GM11168 (cell line): ENCODE data around the gene TBXA2R.
"Not testable (repeated sequence)": the region's sequence is repeated elsewhere in the genome, so short reads cannot be mapped to it uniquely, and the experiment has no call there.

Experiments used
- in situ Hi-C: fragments of 300-500 bp; cut with MboI; formaldehyde crosslinking; loops from one replicate; pipeline ENCODE4 v1.12.0; 2022; ENCODE audit warnings: low sequenced_read_pairs; ENCODE audit not compliant: unreplicated experiment

TBXA2R gene

DNA sequence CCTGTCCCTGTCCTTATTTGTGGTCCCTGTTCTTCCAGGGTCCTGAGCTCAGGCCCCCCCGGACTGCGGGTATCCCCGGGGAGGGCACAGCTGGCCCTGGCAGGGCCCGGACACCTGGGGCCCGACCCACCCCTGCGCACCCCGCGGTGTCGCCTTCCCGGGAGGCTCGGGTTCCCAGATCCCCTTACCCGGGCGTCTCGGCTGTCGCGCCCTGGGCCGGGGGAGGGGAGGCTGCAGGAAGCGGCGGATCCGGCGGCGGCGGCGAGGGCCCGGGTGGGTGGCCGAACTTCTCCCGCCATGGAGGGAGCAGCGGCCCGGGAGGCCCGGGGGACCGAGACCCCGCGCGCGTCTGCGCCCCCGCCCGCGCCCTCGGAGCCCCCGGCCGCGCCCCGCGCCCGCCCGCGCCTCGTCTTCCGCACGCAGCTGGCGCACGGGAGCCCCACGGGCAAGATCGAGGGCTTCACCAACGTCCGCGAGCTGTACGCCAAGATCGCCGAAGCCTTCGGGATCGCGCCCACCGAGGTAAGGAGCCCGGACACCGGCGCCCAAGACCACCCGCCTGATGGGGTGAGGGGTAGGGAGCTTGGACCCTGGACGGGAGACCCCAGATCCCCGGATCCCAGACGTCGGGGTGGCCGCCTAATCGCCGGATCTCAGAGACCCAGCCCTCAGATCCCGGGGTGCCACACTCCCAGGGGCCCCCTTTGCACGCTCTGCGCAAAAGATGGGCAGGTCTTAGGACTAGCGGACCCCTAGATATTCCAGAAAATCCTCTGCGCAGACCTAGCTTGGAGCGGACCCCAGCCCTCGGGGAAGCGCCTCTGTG, 21.2 kb downstream of the TBXA2R start, which contains the start of gene GIPC3:
Gene GIPC3, plus strand, starts transcription at position 178 of the 826 bp plus-strand sequence. Its CDS starts 120 bp downstream, at position 298.
- in situ Hi-C loops = no loop called here

DNA sequence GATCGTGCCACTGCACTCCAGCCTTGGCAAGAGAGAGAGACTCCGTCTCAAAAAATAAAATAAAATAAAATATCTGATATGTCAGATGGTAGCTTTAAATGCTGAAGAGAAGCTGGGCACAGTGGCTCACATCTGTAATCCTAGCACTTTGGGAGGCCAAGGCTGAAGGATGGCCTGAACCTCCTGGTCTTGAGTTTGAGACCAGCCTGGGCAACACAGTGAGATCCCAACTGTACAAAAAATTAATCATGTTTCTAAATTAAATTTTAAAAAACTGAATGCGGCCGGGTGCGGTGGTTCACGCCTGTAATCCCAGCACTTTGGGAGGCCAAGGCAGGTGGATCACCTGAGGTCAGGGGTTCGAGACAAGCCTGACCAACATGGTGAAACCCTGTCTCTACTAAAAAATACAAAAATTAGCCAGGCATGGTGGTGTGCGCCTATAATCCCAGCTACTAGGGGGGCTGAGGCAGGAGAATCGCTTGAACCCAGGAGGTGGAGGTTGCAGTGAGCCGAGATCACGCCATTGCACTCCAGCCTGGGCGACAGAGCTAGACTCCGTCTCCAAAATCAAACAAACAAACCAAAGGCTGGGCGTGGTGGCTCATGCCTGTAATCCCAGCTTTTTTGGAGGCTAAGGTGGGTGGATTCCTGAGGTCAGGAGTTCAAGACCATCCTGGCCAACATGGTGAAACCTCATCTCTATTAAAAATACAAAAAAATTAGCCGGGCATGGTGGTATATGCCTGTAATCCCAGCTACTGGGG, 22.5 kb downstream of the TBXA2R start:
- in situ Hi-C loops = not testable (repeated sequence)

DNA sequence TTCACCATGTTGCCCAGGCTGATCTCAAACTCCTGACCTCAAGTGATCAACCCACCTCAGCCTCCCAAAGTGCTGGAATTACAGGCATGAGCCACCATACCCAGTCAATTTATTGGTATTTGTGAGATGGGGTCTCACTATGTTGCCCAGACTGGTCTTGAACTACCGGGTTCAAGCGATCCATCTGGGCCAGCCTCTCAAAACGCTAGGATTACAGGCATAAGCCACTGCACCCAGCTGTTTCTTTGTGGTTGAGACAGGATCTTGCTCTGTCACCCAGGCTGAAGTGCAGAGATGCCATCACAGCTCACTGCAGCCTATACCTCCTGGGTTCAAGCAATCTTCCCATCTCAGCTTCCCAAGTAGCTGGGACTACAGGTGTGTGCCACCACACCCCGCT, 24.9 kb downstream of the TBXA2R start:
- in situ Hi-C loops = not testable (repeated sequence)

DNA sequence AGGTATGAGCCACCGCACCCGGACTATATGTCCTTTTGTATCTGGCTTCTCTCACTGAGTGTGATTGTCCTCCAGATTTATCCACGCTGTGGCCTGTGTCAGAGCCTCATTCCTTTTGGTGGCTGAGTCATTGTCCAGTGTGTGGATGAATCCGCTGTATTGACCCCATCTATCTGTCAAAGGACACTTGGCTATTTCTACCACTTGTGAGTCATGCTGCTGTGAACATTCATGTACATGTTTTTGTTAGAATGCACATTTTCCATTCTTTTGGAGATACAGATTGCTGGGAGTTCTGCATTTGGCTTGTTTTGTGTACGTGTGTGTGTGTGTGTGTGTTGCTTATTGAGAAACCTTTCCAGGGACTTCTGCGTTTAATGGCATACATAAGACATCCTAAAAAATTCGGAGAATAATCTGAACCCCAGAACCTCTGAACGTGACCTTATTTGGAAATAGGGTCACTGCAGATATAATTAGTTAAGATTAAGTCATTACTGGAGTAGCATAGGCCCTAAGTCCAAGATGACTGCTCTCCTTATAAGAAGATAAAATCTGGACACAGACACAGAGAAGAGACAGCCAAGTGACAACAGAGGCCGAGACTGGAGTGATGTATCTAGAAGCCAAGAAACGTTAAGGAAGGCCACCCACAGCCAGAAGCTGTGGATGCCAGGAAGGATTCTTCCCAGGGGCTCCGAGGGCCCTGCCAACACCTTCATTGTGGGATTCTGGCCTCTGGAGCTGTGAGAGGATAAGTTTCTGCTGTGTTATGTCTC, 26.3 kb downstream of the TBXA2R start:
- in situ Hi-C loops = no loop called here

DNA sequence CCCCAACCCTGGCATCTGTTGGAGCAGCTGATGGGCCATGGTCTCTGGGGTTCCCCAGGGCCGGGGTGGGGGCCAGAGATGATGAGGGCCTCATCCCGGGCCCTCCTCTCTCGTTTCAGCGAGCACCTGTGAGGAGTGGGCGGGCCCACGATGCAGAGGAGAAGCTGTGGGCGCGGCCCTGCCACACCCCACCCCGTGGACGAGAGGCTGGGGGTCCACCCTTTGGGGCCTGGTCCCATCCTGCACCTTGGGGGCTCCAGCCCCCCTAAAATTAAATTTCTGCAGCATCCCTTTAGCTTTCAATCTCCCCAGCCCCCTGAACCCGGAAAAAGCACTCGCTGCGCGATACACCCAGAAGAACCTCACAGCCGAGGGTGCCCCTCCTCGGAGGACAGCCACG, 28.3 kb downstream of the TBXA2R start:
- in situ Hi-C loops = no loop called here

DNA sequence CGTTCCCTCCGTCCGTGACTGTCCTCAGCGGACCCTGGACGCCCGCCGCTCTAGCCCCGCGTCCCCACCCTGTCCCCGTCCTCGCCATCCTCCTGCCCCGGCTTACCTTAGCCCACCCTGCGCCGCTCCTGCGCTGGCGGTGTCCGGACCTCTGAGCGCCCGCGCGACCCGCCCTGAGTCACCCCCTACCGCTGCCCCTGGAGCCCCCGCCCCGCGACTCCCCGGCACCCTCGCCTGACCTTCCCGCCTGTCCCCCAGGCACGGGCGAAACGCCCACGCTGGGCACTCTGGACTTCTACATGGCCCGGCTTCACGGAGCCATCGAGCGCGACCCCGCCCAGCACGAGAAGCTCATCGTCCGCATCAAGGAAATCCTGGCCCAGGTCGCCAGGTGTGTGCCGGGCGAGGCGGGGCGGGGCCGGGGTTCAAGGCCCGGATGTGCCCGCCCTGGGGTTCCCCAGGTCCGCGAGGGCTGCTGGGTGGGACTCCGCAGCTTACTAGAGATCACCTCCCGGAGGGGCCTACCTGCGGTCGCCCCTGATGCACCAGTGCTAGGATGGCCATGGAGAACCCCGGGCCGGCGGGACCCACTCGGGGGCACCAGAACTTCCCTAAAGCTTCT, 28.8 kb downstream of the TBXA2R start:
- in situ Hi-C loops = no loop called here

DNA sequence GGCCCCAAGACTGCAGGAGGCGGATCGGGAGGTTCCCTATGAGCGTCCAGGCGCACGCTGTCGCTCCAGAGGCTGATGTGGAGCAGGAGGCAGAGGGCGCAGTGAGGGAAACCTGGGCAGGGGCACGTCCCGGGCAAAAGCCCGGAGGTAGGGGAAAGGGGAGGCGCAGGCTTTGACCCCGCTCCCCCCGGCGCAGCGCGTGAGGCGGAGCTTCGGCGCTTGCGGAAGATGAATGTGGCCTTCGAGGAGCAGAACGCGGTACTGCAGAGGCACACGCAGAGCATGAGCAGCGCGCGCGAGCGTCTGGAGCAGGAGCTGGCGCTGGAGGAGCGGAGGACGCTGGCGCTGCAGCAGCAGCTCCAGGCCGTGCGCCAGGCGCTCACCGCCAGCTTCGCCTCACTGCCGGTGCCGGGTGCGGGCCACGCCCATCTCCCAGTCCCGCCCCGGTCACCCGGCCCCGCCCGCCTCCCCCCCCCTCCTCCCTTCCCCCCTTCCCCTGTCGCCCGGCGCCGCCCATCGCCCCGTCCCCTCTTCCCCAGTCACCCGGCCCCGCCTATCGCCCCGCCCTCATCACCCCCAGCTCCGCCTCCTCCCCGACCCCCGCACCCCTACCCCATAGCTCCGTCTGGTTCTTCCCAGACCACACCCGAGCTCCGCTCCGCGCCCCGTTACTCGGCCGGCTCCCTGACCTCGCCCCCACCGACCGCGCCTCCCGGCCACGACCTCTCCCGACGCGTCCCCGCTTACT, 29.8 kb downstream of the TBXA2R start:
- in situ Hi-C loops = no loop called here

DNA sequence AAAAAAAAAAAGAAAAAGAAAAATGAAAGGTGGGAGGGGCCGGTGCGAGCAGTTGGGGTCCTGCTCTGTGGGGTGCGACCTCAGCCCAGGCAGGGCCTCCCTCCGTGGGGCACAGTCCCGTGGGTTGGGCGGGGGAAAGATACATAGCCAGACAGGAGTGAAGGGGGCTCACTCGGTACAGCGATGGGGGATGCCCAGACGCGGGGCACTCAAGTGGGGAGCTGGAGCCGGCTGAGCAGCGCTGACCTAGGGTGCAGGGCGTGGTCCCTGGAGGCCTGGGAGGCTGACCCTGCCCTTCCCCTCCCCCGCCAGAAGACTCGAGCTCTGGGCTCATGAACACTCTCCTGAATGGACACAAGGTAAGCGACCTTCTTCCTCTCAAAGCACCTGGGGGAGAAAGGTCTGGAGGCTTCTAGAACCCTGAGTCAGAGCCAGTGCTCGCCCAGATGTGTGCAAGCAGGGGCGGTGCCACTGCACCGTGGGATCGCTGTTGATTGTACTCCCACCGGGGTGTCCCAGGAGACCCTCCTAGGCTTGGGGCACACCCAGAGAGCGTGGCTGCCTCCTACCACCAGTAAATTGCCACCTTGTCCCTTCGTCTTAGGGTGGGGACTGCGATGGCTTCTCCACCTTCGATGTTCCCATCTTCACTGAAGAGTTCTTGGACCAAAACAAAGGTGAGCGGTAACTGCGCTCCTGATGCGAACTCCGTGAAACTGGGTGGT, 30.6 kb downstream of the TBXA2R start:
- in situ Hi-C loops = no loop called here

DNA sequence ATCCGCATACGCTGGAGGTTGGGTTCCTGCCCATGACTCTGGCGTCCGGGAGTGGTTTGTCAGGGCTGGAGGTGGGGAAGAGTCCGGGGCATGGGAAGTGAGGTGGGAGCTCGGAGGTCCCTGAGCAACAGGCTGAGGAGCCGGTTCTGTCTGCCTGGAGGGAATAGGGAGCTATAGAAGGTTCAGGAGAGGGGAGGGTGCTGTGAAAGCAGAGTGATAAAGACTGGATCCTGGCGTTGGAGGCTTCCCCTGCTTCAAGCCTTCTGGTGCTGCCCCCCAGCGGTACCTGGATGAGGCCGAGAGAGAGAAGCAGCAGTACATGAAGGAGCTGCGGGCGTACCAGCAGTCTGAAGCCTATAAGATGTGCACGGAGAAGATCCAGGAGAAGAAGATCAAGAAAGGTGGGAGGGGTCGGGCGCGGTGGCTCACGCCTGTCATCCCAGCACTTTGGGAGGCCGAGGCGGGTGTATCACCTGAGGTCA, 31.4 kb downstream of the TBXA2R start:
- in situ Hi-C loops = no loop called here

DNA sequence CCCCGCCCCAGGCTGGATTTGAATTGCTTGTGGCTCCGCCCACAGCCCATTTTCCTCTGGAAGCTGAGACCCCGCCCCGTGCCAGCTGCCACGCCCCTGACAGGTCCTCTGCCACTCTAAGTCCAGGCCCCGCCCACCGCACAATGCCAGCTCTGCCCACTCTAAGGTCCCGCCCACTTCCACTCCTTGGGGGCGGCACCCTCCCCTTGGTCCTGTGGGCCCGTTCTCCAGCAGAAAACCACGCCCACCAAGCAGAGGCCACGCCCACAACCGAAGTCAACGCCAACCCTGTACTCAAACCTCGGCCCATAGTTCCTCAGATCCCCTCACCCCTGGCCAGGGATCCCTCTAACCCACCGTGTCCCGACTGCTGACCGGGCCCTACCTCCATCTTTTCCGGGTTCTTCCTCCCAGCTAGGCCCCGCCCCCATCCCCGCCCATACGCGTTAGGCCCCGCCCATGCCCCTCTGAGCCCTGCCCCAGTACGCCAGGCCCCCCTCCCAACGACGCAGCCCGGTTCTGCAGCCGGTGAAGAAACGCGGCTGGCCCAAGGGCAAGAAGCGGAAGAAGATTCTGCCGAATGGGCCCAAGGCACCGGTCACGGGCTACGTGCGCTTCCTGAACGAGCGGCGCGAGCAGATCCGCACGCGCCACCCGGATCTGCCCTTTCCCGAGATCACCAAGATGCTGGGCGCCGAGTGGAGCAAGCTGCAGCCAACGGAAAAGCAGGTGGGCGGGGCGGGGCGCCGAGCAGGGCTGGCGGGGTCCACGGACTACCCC, 32.6 kb downstream of the TBXA2R start:
- in situ Hi-C loops = no loop called here

DNA sequence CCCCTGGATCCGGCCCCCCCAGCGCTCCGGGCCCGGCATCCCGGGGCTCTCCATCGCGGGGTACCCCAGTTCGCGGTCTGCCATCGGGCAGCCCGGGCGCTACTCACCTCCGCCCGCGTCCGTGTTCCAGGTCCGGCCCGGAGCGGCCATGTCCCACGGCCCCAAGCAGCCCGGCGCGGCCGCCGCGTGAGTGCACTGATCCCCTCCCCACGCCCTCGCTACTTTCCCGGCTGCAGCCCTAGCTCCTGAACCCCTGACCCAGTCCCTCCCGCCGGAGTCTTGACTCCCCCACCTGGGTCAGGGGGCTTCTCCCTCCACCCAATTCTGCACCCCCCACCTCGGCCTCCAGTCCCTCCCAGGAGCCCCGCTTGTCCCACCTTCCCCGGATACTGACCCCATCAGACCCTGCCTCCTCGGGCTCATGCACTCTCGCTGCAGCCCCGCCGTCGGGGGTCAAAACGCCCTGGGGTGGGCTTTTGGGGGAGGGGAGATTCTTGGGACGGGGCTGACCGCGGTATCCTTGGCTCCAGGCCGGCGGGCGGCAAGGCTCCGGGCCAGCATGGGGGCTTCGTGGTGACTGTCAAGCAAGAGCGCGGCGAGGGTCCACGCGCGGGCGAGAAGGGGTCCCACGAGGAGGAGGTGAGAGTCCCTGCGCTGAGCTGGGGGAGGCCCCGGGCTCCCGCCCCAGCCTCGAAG, 33.4 kb downstream of the TBXA2R start:
- in situ Hi-C loops = no loop called here

DNA sequence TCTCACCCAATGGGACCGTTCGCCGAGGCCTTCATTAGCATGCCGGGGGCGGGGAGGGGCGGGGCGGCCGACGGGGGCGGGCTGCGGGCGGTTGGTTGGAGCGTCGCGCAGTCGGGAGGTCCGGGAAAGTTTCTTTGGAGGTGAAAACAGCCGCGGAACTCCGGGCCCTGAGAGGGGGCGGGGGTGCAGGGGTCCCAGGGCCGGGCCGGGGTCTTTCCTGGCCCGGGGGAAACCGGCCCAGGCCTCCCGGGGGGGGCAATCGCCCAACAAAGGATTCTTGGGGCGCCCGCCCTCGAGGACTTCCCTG, 33.9 kb downstream of the TBXA2R start, which contains the start of gene HMG20B:
Gene HMG20B, plus strand, starts transcription at position 90 of the 307 bp plus-strand sequence. CDS start 366 bp downstream, outside the sequence.
- in situ Hi-C loops = no loop called here

DNA sequence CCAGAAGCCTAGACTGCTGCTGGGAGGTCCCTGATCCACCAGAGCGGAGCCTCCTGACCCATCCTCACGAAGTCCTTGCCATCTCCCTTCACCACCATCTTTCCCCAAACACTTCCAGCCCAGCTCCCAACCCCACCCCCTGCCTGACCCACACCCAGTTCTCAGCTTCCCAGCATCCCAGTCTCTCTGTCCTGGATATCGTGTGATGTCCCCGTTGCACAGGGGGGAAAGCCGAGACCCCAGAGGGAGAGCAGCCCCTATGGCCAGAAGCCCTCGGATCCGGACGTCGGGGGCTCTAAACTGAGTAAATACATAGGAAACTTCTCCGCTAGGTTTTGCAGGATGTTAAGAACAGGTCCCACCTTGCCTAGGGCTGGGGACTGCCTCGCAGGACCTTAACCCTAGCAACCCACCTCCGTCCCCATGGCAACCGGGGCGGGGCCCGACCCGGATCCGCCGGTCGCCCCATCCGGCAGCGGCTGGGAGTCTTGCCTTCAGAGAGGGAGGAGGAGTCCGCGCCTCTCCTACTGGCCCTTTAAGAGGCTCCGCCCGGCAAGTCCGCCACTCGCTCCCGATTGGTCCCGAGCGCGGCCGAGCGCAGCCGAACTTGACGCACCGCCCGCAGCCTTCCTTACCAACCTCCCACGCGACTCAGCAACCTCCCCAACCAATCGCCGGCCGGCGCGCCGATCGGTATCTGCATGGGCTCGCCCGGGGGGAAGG, 34.4 kb downstream of the TBXA2R start:
- in situ Hi-C loops = no loop called here

DNA sequence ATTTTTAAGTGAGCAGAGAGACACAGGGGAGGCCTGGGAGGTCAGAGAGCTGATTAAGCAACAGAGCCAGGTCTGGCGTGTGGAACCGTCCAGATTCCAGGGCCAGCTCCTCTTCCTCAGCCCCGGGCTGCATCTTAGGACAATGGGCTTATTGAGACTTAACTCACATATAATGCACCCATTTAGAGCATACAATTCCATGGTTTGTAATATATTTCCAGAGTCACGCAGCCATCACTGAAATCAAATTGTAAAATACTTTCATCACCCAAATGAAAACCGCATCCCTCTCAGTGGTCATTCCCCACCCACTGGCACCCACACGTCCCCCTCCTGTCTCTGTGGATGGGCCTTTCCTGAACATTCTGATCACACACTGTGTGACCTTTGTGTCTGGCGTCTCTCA, 36.1 kb downstream of the TBXA2R start:
- in situ Hi-C loops = no loop called here

DNA sequence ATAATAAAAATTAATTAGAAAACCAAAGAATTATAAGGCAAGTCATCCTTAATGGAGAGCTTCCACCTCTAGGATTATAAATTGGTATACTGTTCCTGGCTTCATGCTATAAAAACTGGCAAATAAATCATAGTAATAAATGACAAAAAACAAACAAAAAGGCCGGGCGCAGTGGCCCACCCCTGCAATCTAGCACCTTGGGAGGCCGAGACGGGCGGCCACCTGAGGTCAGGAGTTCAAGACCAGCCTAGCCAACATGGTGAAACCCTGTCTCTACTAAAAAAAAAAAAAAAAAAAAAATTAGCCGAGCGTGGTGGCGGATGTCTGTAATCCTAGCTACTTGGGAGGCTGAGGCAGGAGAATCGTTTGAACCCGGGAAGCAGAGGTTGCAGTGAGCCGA, 36.6 kb downstream of the TBXA2R start:
- in situ Hi-C loops = not testable (repeated sequence)

DNA sequence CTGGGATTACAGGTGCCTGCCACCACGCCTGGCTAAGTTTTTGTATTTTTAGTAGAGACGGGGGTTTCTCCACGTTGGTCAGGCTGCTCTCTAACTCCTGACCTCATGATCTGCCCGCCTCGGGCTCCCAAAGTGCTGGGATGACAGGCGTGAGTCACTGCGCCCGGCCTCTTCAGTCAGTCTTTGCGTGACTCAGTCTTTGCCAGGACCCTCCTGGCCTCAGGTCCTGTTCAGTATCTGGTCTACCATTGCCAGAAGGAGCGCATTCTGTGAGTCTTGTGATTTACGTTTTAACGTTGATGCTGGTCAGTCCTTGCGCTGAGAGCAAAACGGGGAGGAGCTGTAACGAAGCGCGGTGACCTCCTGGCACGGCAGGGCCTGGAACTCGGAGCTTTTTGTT, 41.5 kb downstream of the TBXA2R start:
- in situ Hi-C loops = no loop called here
